HG03469 (cell line): ENCODE measurements around the gene NEU3.

Source experiments
- ATAC-seq: cut with Tn5 transposase; IDR thresholded peaks from one replicate; pipeline ENCODE4 v1.9.1; 2021; ENCODE audit warnings: mild to moderate bottlenecking, moderate library complexity, moderate number of reproducible peaks; ENCODE audit not compliant: unreplicated experiment

Gene NEU3

GRCh38 chr11:75056814-75057213 lies 68.1 kb downstream of the NEU3 start:
- ATAC-seq, result no peak

- no peak for ATAC-seq
Measured at GRCh38 chr11:75059299-75059698, 70.6 kb downstream of the NEU3 start.

- ATAC-seq, result no peak
Measured at GRCh38 chr11:75063741-75064314, 75.1 kb downstream of the NEU3 start.

- no peak for ATAC-seq
Measured at GRCh38 chr11:75066061-75066460, 77.3 kb downstream of the NEU3 start.
